Naive B cell (primary cell): ENCODE results near the gene SBK1. TPM values are rescaled to one million over a fixed set of nuclear protein-coding genes. Genes with fewer than 3 reads are reported as not detected.
"Not testable (repeated sequence)": the region's sequence is repeated elsewhere in the genome, so short reads cannot be mapped to it uniquely, and the experiment has no call there.

Experiments used
- ATAC-seq, 2 donors: fragments of 150-1000 bp; cut with Tn5 transposase; 2 replicates each; pipeline ENCODE4 v1.10.0; 2021; ENCODE audit warnings: low read depth in 2 of 2, mild to moderate bottlenecking in 2 of 2, moderate library complexity in 2 of 2
- DNase-seq: peaks from one replicate; pipeline ENCODE4 v3.0.0; 2022
- H3K27ac Mint-ChIP-seq, 6 donors: one replicate each; pipeline ENCODE4 v1.8.0; 2020 to 2022; ENCODE audit warnings: mild to moderate bottlenecking in 6 of 6, mixed read lengths in 6 of 6, moderate library complexity in 5 of 6, inconsistent platforms in 2 of 6
- H3K27me3 Mint-ChIP-seq, 3 donors: one replicate each; pipeline ENCODE4 v1.8.0; 2021 to 2022; ENCODE audit warnings: mixed read lengths in 3 of 3, mild to moderate bottlenecking in 1 of 3
- H3K36me3 Mint-ChIP-seq, 2 donors: one replicate each; pipeline ENCODE4 v1.8.0; 2020 to 2022; ENCODE audit warnings: mixed read lengths in 2 of 2, inconsistent platforms in 1 of 2, mild to moderate bottlenecking in 1 of 2
- H3K4me1 Mint-ChIP-seq, 3 donors: one replicate each; pipeline ENCODE4 v1.8.0; 2020 to 2022; ENCODE audit warnings: mixed read lengths in 3 of 3, inconsistent platforms in 1 of 3, mild to moderate bottlenecking in 1 of 3, moderate library complexity in 1 of 3
- H3K4me3 Mint-ChIP-seq, 8 donors: one replicate each; pipeline ENCODE4 v1.8.0; 2020 to 2022; ENCODE audit warnings: mild to moderate bottlenecking in 8 of 8, mixed read lengths in 8 of 8, moderate library complexity in 8 of 8, inconsistent platforms in 2 of 8
- H3K9me3 Mint-ChIP-seq, 7 donors: one replicate each; pipeline ENCODE4 v1.8.0; 2020 to 2022; ENCODE audit warnings: mixed read lengths in 7 of 7, mild to moderate bottlenecking in 5 of 7, inconsistent platforms in 2 of 7, moderate library complexity in 1 of 7
- polyA plus RNA-seq, 6 donors: library from polyadenylated mRNA; unstranded; fragments of 300-500 nt; fragmentation: Illumina TruSeq; gene quantifications; one replicate each; pipeline ENCODE4 v1.2.3, GENCODE V29; 2021; ENCODE audit warnings: low read depth in 6 of 6

The SBK1 gene
- polyA plus RNA-seq: under 1 TPM; 0.19 to 0.76 (median 0.41) TPM

- Mint-ChIP-seq H3K27ac (peak within 1 kb of the TSS; percentile 41 to 94 (median 76)), H3K9me3 (no peaks in the 10 kb centered on the region), H3K27me3 (peaks cover 4 to 16% (median 13%) of the 10 kb centered on the region in 3 donors), H3K4me1 (peaks cover 12 to 23% (median 16%) of the 10 kb centered on the region in 3 donors), H3K4me3 (peak within 1 kb of the TSS; percentile 79 to 92 (median 86)), H3K36me3 (no peaks in the 10 kb centered on the region)
- DNase-seq (peak; percentile 84), ATAC-seq (peak; percentile 96)
These were observed at the start of gene SBK1 for GRCh38 chr16:28291651-28292626. TSS of gene SBK1 (plus strand) at chr16:28292525. CDS start at chr16:28317392, 24,867 bp downstream.

GRCh38 chr16:28249483-28249882, 42.8 kb upstream of the SBK1 start:
- H3K27ac Mint-ChIP-seq, H3K27me3 Mint-ChIP-seq: not testable (repeated sequence)

GRCh38 chr16:28250999-28251398, 41.3 kb upstream of the SBK1 start:
- no peaks in the 10 kb centered on the region for H3K4me1 Mint-ChIP-seq

More at GRCh38 chr16:28249483-28249882, 42.8 kb upstream of the SBK1 start:
- H3K9me3 Mint-ChIP-seq: peaks cover 0 to 15% (median 8%) of the 10 kb centered on the region in 7 donors
- not testable (repeated sequence) for DNase-seq, H3K36me3 Mint-ChIP-seq, H3K4me3 Mint-ChIP-seq, ATAC-seq, H3K4me1 Mint-ChIP-seq

GRCh38 chr16:28254158-28254557, 38.2 kb upstream of the SBK1 start:
- Mint-ChIP-seq H3K36me3 (no peaks in the 10 kb centered on the region), H3K27ac (no peak overlapping the region), H3K4me3 (no peak overlapping the region), H3K27me3 (peaks cover 15 to 24% (median 23%) of the 10 kb centered on the region in 3 donors), H3K4me1 (no peaks in the 10 kb centered on the region), H3K9me3 (peaks cover 0 to 15% (median 9%) of the 10 kb centered on the region in 7 donors)
- ATAC-seq (no peak), DNase-seq (no peak)

More at GRCh38 chr16:28250999-28251398, 41.3 kb upstream of the SBK1 start:
- no peak overlapping the region for H3K27ac Mint-ChIP-seq
- H3K36me3 Mint-ChIP-seq: no peaks in the 10 kb centered on the region
- H3K27me3 Mint-ChIP-seq: peaks cover 8 to 10% (median 10%) of the 10 kb centered on the region in 3 donors
- DNase-seq (no peak), ATAC-seq (no peak)
- H3K4me3 Mint-ChIP-seq: no peak overlapping the region
- H3K9me3 Mint-ChIP-seq: peaks cover 0 to 15% (median 8%) of the 10 kb centered on the region in 7 donors

- DNase-seq: no peak
- peaks cover 22 to 41% (median 38%) of the 10 kb centered on the region in 3 donors for H3K27me3 Mint-ChIP-seq
These were observed 36.5 kb upstream of the SBK1 start for GRCh38 chr16:28255838-28256237.

GRCh38 chr16:28257256-28257655, 35.1 kb upstream of the SBK1 start:
- peak overlapping the region in 2 of 6 donors; percentile 52 to 58 for H3K27ac Mint-ChIP-seq

More at GRCh38 chr16:28255838-28256237, 36.5 kb upstream of the SBK1 start:
- ATAC-seq: no peak
- Mint-ChIP-seq H3K4me1 (peaks cover 0 to 5% (median 0%) of the 10 kb centered on the region in 3 donors), H3K9me3 (peaks cover 0 to 15% (median 8%) of the 10 kb centered on the region in 7 donors), H3K4me3 (no peak overlapping the region), H3K36me3 (no peaks in the 10 kb centered on the region), H3K27ac (no peak overlapping the region)

GRCh38 chr16:28258567-28258966, 33.8 kb upstream of the SBK1 start:
- Mint-ChIP-seq H3K4me1 (peaks cover 0 to 5% (median 0%) of the 10 kb centered on the region in 3 donors), H3K36me3 (no peaks in the 10 kb centered on the region), H3K4me3 (no peak overlapping the region), H3K9me3 (peaks cover 0 to 5% (median 0%) of the 10 kb centered on the region in 7 donors), H3K27ac (no peak overlapping the region), H3K27me3 (peaks cover 26 to 55% (median 41%) of the 10 kb centered on the region in 3 donors)
- DNase-seq (no peak), ATAC-seq (no peak)

More at GRCh38 chr16:28257256-28257655, 35.1 kb upstream of the SBK1 start:
- H3K4me3 Mint-ChIP-seq: no peak overlapping the region
- DNase-seq (no peak), ATAC-seq (no peak)
- no peaks in the 10 kb centered on the region for H3K36me3 Mint-ChIP-seq
- peaks cover 20 to 50% (median 40%) of the 10 kb centered on the region in 3 donors for H3K27me3 Mint-ChIP-seq
- peaks cover 0 to 12% (median 8%) of the 10 kb centered on the region in 7 donors for H3K9me3 Mint-ChIP-seq
- H3K4me1 Mint-ChIP-seq: peaks cover 0 to 5% (median 0%) of the 10 kb centered on the region in 3 donors

- Mint-ChIP-seq H3K27ac (no peak overlapping the region), H3K27me3 (peaks cover 28 to 62% (median 47%) of the 10 kb centered on the region in 3 donors), H3K4me1 (peaks cover 0 to 5% (median 0%) of the 10 kb centered on the region in 3 donors), H3K36me3 (no peaks in the 10 kb centered on the region), H3K4me3 (no peak overlapping the region), H3K9me3 (peaks cover 0 to 5% (median 0%) of the 10 kb centered on the region in 7 donors)
- no peak for ATAC-seq
- no peak for DNase-seq
These were observed 33.1 kb upstream of the SBK1 start for GRCh38 chr16:28259091-28259780.

GRCh38 chr16:28259781-28260150, 32.6 kb upstream of the SBK1 start:
- peaks cover 28 to 67% (median 52%) of the 10 kb centered on the region in 3 donors for H3K27me3 Mint-ChIP-seq
- H3K9me3 Mint-ChIP-seq: peaks cover 0 to 5% (median 0%) of the 10 kb centered on the region in 7 donors
- H3K27ac Mint-ChIP-seq: no peak overlapping the region
- no peak for DNase-seq
- no peak overlapping the region for H3K4me3 Mint-ChIP-seq
- H3K36me3 Mint-ChIP-seq: no peaks in the 10 kb centered on the region
- peaks cover 0 to 5% (median 0%) of the 10 kb centered on the region in 3 donors for H3K4me1 Mint-ChIP-seq
- ATAC-seq: no peak

- peaks cover 27 to 69% (median 54%) of the 10 kb centered on the region in 3 donors for H3K27me3 Mint-ChIP-seq
- ATAC-seq: no peak
- H3K4me3 Mint-ChIP-seq: no peak overlapping the region
- no peak for DNase-seq
- no peaks in the 10 kb centered on the region for H3K36me3 Mint-ChIP-seq
- H3K9me3 Mint-ChIP-seq: peaks cover 0 to 5% (median 0%) of the 10 kb centered on the region in 7 donors
- peaks cover 0 to 5% (median 0%) of the 10 kb centered on the region in 3 donors for H3K4me1 Mint-ChIP-seq
- H3K27ac Mint-ChIP-seq: peak overlapping the region in 1 of 6 donors; percentile 67
These were observed 32.1 kb upstream of the SBK1 start for GRCh38 chr16:28260193-28260592.

GRCh38 chr16:28261942-28262341, 30.4 kb upstream of the SBK1 start:
- H3K27ac Mint-ChIP-seq: no peak overlapping the region
- peaks cover 26 to 67% (median 49%) of the 10 kb centered on the region in 3 donors for H3K27me3 Mint-ChIP-seq
- DNase-seq (no peak), ATAC-seq (no peak)
- H3K36me3 Mint-ChIP-seq: no peaks in the 10 kb centered on the region
- H3K9me3 Mint-ChIP-seq: peaks cover 0 to 5% (median 0%) of the 10 kb centered on the region in 7 donors
- H3K4me1 Mint-ChIP-seq: peaks cover 0 to 5% (median 0%) of the 10 kb centered on the region in 3 donors
- no peak overlapping the region for H3K4me3 Mint-ChIP-seq

GRCh38 chr16:28263305-28263704, 29.0 kb upstream of the SBK1 start:
- no peak overlapping the region for H3K4me3 Mint-ChIP-seq
- ATAC-seq: no peak
- peaks cover 26 to 53% (median 43%) of the 10 kb centered on the region in 3 donors for H3K27me3 Mint-ChIP-seq
- H3K27ac Mint-ChIP-seq: no peak overlapping the region
- DNase-seq: no peak
- H3K36me3 Mint-ChIP-seq: no peaks in the 10 kb centered on the region
- peaks cover 0 to 5% (median 0%) of the 10 kb centered on the region in 3 donors for H3K4me1 Mint-ChIP-seq
- peaks cover 0 to 5% (median 0%) of the 10 kb centered on the region in 7 donors for H3K9me3 Mint-ChIP-seq

GRCh38 chr16:28264656-28265055, 27.7 kb upstream of the SBK1 start:
- Mint-ChIP-seq H3K27me3 (peaks cover 24 to 48% (median 39%) of the 10 kb centered on the region in 3 donors), H3K36me3 (no peaks in the 10 kb centered on the region), H3K4me3 (no peak overlapping the region), H3K27ac (no peak overlapping the region), H3K4me1 (peaks cover 0 to 3% (median 0%) of the 10 kb centered on the region in 3 donors), H3K9me3 (peaks cover 0 to 5% (median 0%) of the 10 kb centered on the region in 7 donors)
- ATAC-seq: no peak
- DNase-seq: no peak
